Measurements from ENCODE around the gene BBC3. TPM values are rescaled to one million over a fixed set of nuclear protein-coding genes. Genes with fewer than 3 reads are reported as not detected.

BBC3 gene
- total RNA-seq, 2 experiments from 2014 or later: 23.2 to 26.2 TPM

DNA sequence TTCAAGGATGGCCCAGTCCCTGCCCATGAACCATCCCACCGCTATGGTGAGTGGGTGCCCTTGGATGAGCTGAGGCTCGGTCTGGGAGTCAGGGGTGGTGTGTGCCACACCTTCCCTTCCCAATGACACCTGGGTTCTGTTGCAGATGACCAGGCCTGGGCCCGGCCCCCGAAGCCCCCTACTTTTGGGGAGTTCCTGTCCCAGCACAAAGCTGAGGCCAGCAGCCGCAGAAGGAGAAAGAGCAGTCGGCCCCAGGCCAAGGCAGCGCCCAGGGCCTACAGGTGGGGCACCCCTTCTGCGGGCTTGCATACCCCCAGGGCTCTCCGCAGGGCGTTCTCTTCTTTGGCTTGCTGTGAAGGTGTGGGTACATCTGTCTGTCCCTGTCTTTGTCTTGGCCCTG is 39.4 kb upstream of the BBC3 start:
- H3K27me3 Mint-ChIP-seq: no peaks in the 10 kb centered on the region
- H3K36me3 Mint-ChIP-seq (ENCODE audit: low read depth): peaks cover 17% of the 10 kb centered on the region
- H3K4me3 Mint-ChIP-seq: no peak overlapping the region
- H3K4me1 Mint-ChIP-seq (ENCODE audit: low read depth): peaks cover 13% of the 10 kb centered on the region
- DNase-seq (no peak), ATAC-seq (no peak)
- no peak overlapping the region for H3K27ac Mint-ChIP-seq
- intact Hi-C loops (cut with micrococcal nuclease): no loop called here
- H3K9me3 Mint-ChIP-seq: no peaks in the 10 kb centered on the region
- TF ChIP-seq, protein P1, sequence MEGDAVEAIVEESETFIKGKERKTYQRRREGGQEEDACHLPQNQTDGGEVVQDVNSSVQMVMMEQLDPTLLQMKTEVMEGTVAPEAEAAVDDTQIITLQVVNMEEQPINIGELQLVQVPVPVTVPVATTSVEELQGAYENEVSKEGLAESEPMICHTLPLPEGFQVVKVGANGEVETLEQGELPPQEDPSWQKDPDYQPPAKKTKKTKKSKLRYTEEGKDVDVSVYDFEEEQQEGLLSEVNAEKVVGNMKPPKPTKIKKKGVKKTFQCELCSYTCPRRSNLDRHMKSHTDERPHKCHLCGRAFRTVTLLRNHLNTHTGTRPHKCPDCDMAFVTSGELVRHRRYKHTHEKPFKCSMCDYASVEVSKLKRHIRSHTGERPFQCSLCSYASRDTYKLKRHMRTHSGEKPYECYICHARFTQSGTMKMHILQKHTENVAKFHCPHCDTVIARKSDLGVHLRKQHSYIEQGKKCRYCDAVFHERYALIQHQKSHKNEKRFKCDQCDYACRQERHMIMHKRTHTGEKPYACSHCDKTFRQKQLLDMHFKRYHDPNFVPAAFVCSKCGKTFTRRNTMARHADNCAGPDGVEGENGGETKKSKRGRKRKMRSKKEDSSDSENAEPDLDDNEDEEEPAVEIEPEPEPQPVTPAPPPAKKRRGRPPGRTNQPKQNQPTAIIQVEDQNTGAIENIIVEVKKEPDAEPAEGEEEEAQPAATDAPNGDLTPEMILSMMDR (IDR thresholded peaks at IDR 0.05): no peak
- ChIA-PET CTCF (interaction anchor here (1.4 kb wide), 1 partner anchor 26 kb away, joined by 3 read pairs; no protein-coding TSS in a partner anchor), POLR2A (interaction anchor here (0.7 kb wide), 1 partner anchor 26 kb away, joined by 3 read pairs; no protein-coding TSS in a partner anchor)

DNA sequence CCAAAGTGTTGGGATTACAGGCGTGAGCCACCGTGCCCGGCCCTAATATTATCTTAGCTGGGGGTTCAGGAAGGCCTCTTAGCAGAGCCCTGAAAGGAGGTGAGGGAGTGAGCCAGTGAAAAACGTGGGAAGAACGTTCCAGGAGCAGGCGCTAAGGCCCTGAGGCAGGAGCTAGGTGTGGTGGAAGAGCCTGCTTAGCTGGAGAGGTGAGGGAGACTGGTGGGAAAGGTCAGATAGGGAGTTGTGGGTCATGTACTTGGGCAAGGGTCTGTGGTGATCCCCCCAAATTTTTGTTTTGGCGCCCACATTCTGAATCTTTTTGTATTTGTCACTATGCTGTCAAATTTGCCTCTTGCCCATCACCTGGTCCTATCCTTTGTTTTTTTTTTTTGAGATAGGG is 38.6 kb upstream of the BBC3 start:
- intact Hi-C loops (cut with micrococcal nuclease): no loop called here
- no peak overlapping the region for H3K4me3 Mint-ChIP-seq
- ChIA-PET CTCF (interaction anchor here (0.6 to 1.1 kb wide), 2 partner anchors 26 to 230 kb away, joined by 3 to 6 read pairs; no protein-coding TSS in a partner anchor), POLR2A (interaction anchor here (0.6 to 1.4 kb wide), 2 partner anchors 10 to 12 kb away, joined by 4 to 5 read pairs; no protein-coding TSS in a partner anchor)
- no peak for DNase-seq
- H3K27ac Mint-ChIP-seq: no peak overlapping the region
- no peak for ATAC-seq
- TF ChIP-seq, protein P1 (IDR thresholded peaks at IDR 0.05): no peak
- no peaks in the 10 kb centered on the region for H3K27me3 Mint-ChIP-seq
- peaks cover 17% of the 10 kb centered on the region for H3K36me3 Mint-ChIP-seq (ENCODE audit: low read depth)
- no peaks in the 10 kb centered on the region for H3K9me3 Mint-ChIP-seq
- H3K4me1 Mint-ChIP-seq (ENCODE audit: low read depth): peaks cover 10% of the 10 kb centered on the region

DNA sequence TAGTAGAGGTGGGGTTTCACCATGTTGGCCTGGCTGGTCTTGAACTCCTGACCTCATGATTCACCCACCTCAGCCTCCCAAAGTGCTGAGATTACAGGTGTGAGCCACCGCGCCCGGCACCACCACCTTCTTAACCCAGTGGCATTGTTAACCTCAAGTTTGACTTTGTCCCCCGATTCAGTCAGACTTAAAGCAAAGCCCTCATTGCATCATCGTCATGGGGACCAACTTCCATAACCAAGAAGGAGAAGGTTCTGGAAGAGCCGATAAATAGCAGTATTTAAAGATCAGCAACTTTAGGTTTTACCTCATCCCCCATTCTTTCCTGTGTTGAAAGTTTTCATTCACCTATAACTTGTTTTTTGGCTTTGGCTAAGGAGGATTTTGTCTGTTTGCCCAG is 37.0 kb upstream of the BBC3 start:
- intact Hi-C loops (cut with micrococcal nuclease): no loop called here
- ChIA-PET CTCF (interaction anchor here (0.5 kb wide), 1 partner anchor 248 kb away, joined by 3 read pairs; no protein-coding TSS in a partner anchor), POLR2A (no interaction called here)
- no peaks in the 10 kb centered on the region for H3K9me3 Mint-ChIP-seq
- H3K36me3 Mint-ChIP-seq (ENCODE audit: low read depth): peaks cover 20% of the 10 kb centered on the region
- peaks cover 9% of the 10 kb centered on the region for H3K4me1 Mint-ChIP-seq (ENCODE audit: low read depth)
- H3K27ac Mint-ChIP-seq: no peak overlapping the region
- TF ChIP-seq, protein P1 (IDR thresholded peaks at IDR 0.05): no peak
- no peaks in the 10 kb centered on the region for H3K27me3 Mint-ChIP-seq
- H3K4me3 Mint-ChIP-seq: no peak overlapping the region
- ATAC-seq: no peak
- no peak for DNase-seq

DNA sequence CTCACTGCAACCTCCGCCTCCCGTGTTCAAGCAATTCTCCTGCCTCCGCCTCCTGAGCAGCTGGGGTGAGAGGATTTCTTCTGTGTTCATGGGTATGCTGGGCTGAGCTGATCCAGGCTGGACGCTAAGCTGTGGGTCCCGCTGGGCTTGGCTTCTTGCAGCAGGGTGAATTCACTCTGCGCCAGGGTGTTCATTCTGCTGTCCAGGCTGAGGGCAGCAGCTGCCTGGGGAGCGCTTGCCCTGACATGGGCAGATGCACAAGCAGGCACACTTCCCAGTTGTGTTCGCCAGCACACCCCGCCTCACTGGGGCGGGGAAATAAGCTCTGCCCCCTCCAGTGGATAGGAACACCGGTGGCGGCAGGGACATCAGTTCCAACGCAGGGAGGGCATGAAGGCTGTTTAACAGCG is 36.4 kb upstream of the BBC3 start:
- Mint-ChIP-seq H3K4me1 (ENCODE audit: low read depth) (peaks cover 2% of the 10 kb centered on the region), H3K9me3 (no peaks in the 10 kb centered on the region), H3K36me3 (ENCODE audit: low read depth) (peaks cover 24% of the 10 kb centered on the region), H3K27ac (no peak overlapping the region), H3K4me3 (no peak overlapping the region), H3K27me3 (no peaks in the 10 kb centered on the region)
- DNase-seq (no peak), ATAC-seq (no peak)
- intact Hi-C loops (cut with micrococcal nuclease): no loop called here
- CTCF ChIA-PET: interaction anchor here (0.5 kb wide), 1 partner anchor 249 kb away, joined by 3 read pairs; no protein-coding TSS in a partner anchor
- TF ChIP-seq, protein P1 (IDR thresholded peaks at IDR 0.05): no peak
- POLR2A ChIA-PET: no interaction called here

DNA sequence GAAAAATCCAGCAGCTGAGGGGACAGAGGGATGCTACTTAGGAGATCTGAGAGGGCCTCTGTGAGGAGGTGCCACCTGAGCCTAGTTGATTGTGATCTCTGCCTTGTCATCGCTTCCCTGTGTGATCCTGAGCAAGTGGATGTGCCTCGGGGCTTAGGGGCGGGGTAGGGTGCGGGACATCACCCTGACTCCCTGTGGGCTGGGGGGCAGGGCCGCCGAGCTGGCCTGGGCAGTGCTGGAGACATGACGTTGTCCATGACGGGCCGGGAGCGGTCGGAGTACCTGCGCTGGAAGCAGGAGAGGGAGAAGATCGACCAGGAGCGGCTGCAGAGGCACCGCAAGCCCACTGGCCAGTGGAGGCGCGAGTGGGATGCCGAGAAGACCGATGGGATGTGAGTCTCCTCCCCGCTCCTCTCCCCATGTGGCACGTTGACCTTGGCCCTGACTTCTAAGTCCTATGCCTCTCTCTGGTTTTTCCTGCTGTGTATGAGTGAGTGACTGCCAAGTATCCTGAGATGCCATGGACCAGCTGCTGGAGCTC is 35.5 kb upstream of the BBC3 start:
- Mint-ChIP-seq H3K4me3 (no peak overlapping the region), H3K4me1 (ENCODE audit: low read depth) (no peaks in the 10 kb centered on the region), H3K9me3 (no peaks in the 10 kb centered on the region), H3K36me3 (ENCODE audit: low read depth) (peaks cover 27% of the 10 kb centered on the region), H3K27me3 (no peaks in the 10 kb centered on the region), H3K27ac (no peak overlapping the region)
- TF ChIP-seq, protein P1 (IDR thresholded peaks at IDR 0.05): no peak
- DNase-seq (no peak), ATAC-seq (no peak)
- CTCF ChIA-PET: interaction anchor here (1.6 kb wide), 1 partner anchor 22 kb away, joined by 4 read pairs; no protein-coding TSS in a partner anchor
- POLR2A ChIA-PET: no interaction called here
- intact Hi-C loops (cut with micrococcal nuclease): no loop called here

Measured in activated CD8-positive, alpha-beta T cell treated with anti-CD3 and anti-CD28 coated beads for 36 hours (primary cell).